NCI-H2171 treated with DMSO at 0.1 percent for 48 hours (cell line): Measurements from ENCODE around the gene FOSL1.

Source experiments
- DNase-seq: peaks from one replicate; lab custom pipeline; 2025; lab: John Stamatoyannopoulos, UW

The FOSL1 gene

GRCh38 chr11:65863889-65864705, 36.1 kb downstream of the FOSL1 start:
- DNase-seq, result no peak

GRCh38 chr11:65862941-65863888, 37.0 kb downstream of the FOSL1 start:
- DNase-seq, result no peak

- no peak for DNase-seq
These were observed 37.9 kb downstream of the FOSL1 start for GRCh38 chr11:65862191-65862735.

- no peak for DNase-seq
These were observed 38.5 kb downstream of the FOSL1 start for GRCh38 chr11:65861533-65862183.

- peak; percentile 57 for DNase-seq
These were observed 39.1 kb downstream of the FOSL1 start for GRCh38 chr11:65861165-65861505.

- peak; percentile 98 for DNase-seq
These were observed 39.7 kb downstream of the FOSL1 start, which contains the start of gene MUS81 for GRCh38 chr11:65860278-65861164. Gene MUS81 (plus strand): TSS chr11:65860433. CDS start chr11:65860754, 321 bp downstream.

GRCh38 chr11:65859812-65860277, 40.3 kb downstream of the FOSL1 start:
- no peak for DNase-seq

- peak; percentile 99 for DNase-seq
These were observed 40.9 kb downstream of the FOSL1 start for GRCh38 chr11:65859095-65859811.

- no peak for DNase-seq
These were observed 41.5 kb downstream of the FOSL1 start for GRCh38 chr11:65858681-65859087.

GRCh38 chr11:65857853-65858680, 42.1 kb downstream of the FOSL1 start, which contains the start of gene CFL1:
Gene CFL1 (minus strand): TSS chr11:65858180. CDS start chr11:65858099, 81 bp downstream.
- DNase-seq, result peak; percentile 97

- DNase-seq, result peak; percentile 74
These were observed 42.7 kb downstream of the FOSL1 start for GRCh38 chr11:65857500-65857852.

- peak; percentile 45 for DNase-seq
These were observed 43.3 kb downstream of the FOSL1 start for GRCh38 chr11:65856689-65857499.

- DNase-seq, result no peak
These were observed 44.2 kb downstream of the FOSL1 start for GRCh38 chr11:65855927-65856363.

GRCh38 chr11:65854852-65855837, 45.0 kb downstream of the FOSL1 start:
- DNase-seq, result no peak

GRCh38 chr11:65854161-65854592, 46.0 kb downstream of the FOSL1 start:
- DNase-seq, result no peak

- DNase-seq, result no peak
These were observed 46.8 kb downstream of the FOSL1 start for GRCh38 chr11:65853246-65853979.
